Spinal cord (tissue), 10 donors: ENCODE measurements around the gene DNAJC21. TPM values are rescaled to one million over a fixed set of nuclear protein-coding genes. Genes with fewer than 3 reads are reported as not detected.

Source experiments
- DNase-seq, 6 donors: peaks; one replicate each; pipeline versions ENCODE4 v3.0.0 to v3.0.0-alpha.2; 2013 to 2015; ENCODE audit warnings: low spot score in 6 of 6, low read depth in 4 of 6
- H3K27ac ChIP-seq: one replicate; pipeline ENCODE4 v1.5.1; 2013; ENCODE audit warnings: low read depth, low read length, control low read depth
- H3K27me3 ChIP-seq: one replicate; pipeline ENCODE4 v1.6.1; 2013; ENCODE audit warnings: low read length; ENCODE audit not compliant: control insufficient read depth, insufficient read depth
- H3K36me3 ChIP-seq: one replicate; pipeline ENCODE4 v1.6.1; 2013; ENCODE audit warnings: low read length; ENCODE audit not compliant: control insufficient read depth, insufficient read depth
- H3K4me1 ChIP-seq: one replicate; pipeline ENCODE4 v1.6.1; 2013; ENCODE audit warnings: low read length; ENCODE audit not compliant: control insufficient read depth, insufficient read depth
- H3K4me3 ChIP-seq: one replicate; pipeline ENCODE4 v1.5.1; 2013; ENCODE audit warnings: low read depth, low read length, control low read depth
- H3K9me3 ChIP-seq: one replicate; pipeline ENCODE4 v1.6.1; 2013; ENCODE audit warnings: low read length; ENCODE audit not compliant: control insufficient read depth, insufficient read depth
- WGBS: methylation state at CpG from one replicate; pipeline ENCODE4 v1.1.5; 2013; ENCODE audit warnings: missing lambda C conversion rate; ENCODE audit not compliant: insufficient coverage; 5-methylcytosine and 5-hydroxymethylcytosine counted together
- polyA plus RNA-seq, 2 donors: library from polyadenylated mRNA; unstranded; fragments of 120-200 nt; gene quantifications; one replicate each; pipeline ENCODE4 v1.2.1, GENCODE V29; 2013; ENCODE audit not compliant: insufficient read length in 2 of 2
- total RNA-seq, 2 donors: library from RNA; depleted of rRNA in 1 of 2; stranded (reverse); fragments of 120-200 nt in 1 of 2; fragments of >200 nt in 1 of 2; gene quantifications; one replicate each; pipeline versions ENCODE4 v1.2.3 to v1.2.4, GENCODE V29; 2013 to 2014
- donor health status: healthy.

DNAJC21 gene
- total and polyA plus RNA-seq, 4 donors, result 28.4 to 35.3 (median 33.2) TPM

GRCh38 chr5:34996261-34996660, 66.9 kb downstream of the DNAJC21 start:
- H3K9me3 ChIP-seq, result no peaks in the 10 kb centered on the region
- 92% methylated on average over 2 of the region's 2 CpGs for WGBS
- H3K4me1 ChIP-seq, result no peaks in the 10 kb centered on the region
- no peak overlapping the region for H3K4me3 ChIP-seq
- no peaks in the 10 kb centered on the region for H3K36me3 ChIP-seq
- DNase-seq, result no peak
- H3K27me3 ChIP-seq, result no peaks in the 10 kb centered on the region
- H3K27ac ChIP-seq, result no peak overlapping the region

GRCh38 chr5:34998058-34998789, 68.9 kb downstream of the DNAJC21 start:
- WGBS, result no CpG with 5 or more reads among the region's 6 CpGs
- no peak for DNase-seq
- H3K4me3 ChIP-seq, result no peak overlapping the region
- no peaks in the 10 kb centered on the region for H3K27me3 ChIP-seq
- peaks cover 4% of the 10 kb centered on the region for H3K4me1 ChIP-seq
- no peak overlapping the region for H3K27ac ChIP-seq
- no peaks in the 10 kb centered on the region for H3K9me3 ChIP-seq
- no peaks in the 10 kb centered on the region for H3K36me3 ChIP-seq

- Histone ChIP-seq H3K27ac (no peak overlapping the region), H3K4me3 (no peak overlapping the region), H3K27me3 (peaks cover 2% of the 10 kb centered on the region), H3K36me3 (no peaks in the 10 kb centered on the region), H3K4me1 (peaks cover 7% of the 10 kb centered on the region), H3K9me3 (no peaks in the 10 kb centered on the region)
- DNase-seq, result no peak
- WGBS, result no CpG with 5 or more reads among the region's 3 CpGs
Observed at GRCh38 chr5:35001842-35002241, 72.5 kb downstream of the DNAJC21 start.

- no peaks in the 10 kb centered on the region for H3K36me3 ChIP-seq
- H3K4me1 ChIP-seq, result peaks cover 7% of the 10 kb centered on the region
- no peak for DNase-seq
- peaks cover 2% of the 10 kb centered on the region for H3K27me3 ChIP-seq
- H3K9me3 ChIP-seq, result no peaks in the 10 kb centered on the region
- H3K4me3 ChIP-seq, result no peak overlapping the region
- 95% methylated on average over 4 of the region's 6 CpGs for WGBS
- H3K27ac ChIP-seq, result no peak overlapping the region
Observed at GRCh38 chr5:35002459-35002858, 73.1 kb downstream of the DNAJC21 start.

- Histone ChIP-seq H3K27ac (no peak overlapping the region), H3K9me3 (no peaks in the 10 kb centered on the region), H3K36me3 (no peaks in the 10 kb centered on the region), H3K4me1 (peaks cover 7% of the 10 kb centered on the region), H3K4me3 (no peak overlapping the region), H3K27me3 (peaks cover 2% of the 10 kb centered on the region)
- 48% methylated on average over 12 of the region's 18 CpGs for WGBS
- peak in 5 of 6 donors; percentile 10 to 76 (median 26) for DNase-seq
Observed at GRCh38 chr5:35003018-35003957, 73.9 kb downstream of the DNAJC21 start.

GRCh38 chr5:35004200-35004599, 74.8 kb downstream of the DNAJC21 start:
- H3K27ac ChIP-seq, result no peak overlapping the region
- no peaks in the 10 kb centered on the region for H3K9me3 ChIP-seq
- no peak overlapping the region for H3K4me3 ChIP-seq
- 77% methylated on average over 5 of the region's 5 CpGs for WGBS
- H3K27me3 ChIP-seq, result peaks cover 2% of the 10 kb centered on the region
- peaks cover 7% of the 10 kb centered on the region for H3K4me1 ChIP-seq
- H3K36me3 ChIP-seq, result no peaks in the 10 kb centered on the region
- no peak for DNase-seq

- peaks cover 7% of the 10 kb centered on the region for H3K4me1 ChIP-seq
- no peaks in the 10 kb centered on the region for H3K36me3 ChIP-seq
- no peak overlapping the region for H3K4me3 ChIP-seq
- H3K27me3 ChIP-seq, result peaks cover 2% of the 10 kb centered on the region
- WGBS, result 83% methylated on average over 1 of the region's 1 CpG
- no peaks in the 10 kb centered on the region for H3K9me3 ChIP-seq
- no peak overlapping the region for H3K27ac ChIP-seq
- DNase-seq, result no peak
Observed at GRCh38 chr5:35004771-35005170, 75.4 kb downstream of the DNAJC21 start.

Other genes starting within 250 kb of the DNAJC21 start
- gene TTC23L, start 90.4 kb upstream of the DNAJC21 start, total RNA-seq, result 1 to 10 TPM; 4.1 to 6.1 TPM
- 1 to 10 TPM; 4.6 to 5.2 TPM for gene TTC23L, start 90.4 kb upstream of the DNAJC21 start, polyA plus RNA-seq
- 10 to 100 TPM; 24.8 to 46.4 TPM for gene RAD1, start 14.1 kb upstream of the DNAJC21 start, total RNA-seq
- 10 to 100 TPM; 26.1 to 26.4 TPM for gene RAD1, start 14.1 kb upstream of the DNAJC21 start, polyA plus RNA-seq
- 10 to 100 TPM; 30.1 to 33.5 TPM for gene BRIX1, start 13.8 kb upstream of the DNAJC21 start, total RNA-seq
- 10 to 100 TPM; 32.9 to 35.7 TPM for gene BRIX1, start 13.8 kb upstream of the DNAJC21 start, polyA plus RNA-seq
- under 1 TPM in 1 of 2 donors, not detected in 1; 0.11 TPM for gene AGXT2, start 118.4 kb downstream of the DNAJC21 start, total RNA-seq
- under 1 TPM in 1 of 2 donors, not detected in 1; 0.21 TPM for gene AGXT2, start 118.4 kb downstream of the DNAJC21 start, polyA plus RNA-seq